Natural killer cell treated with Interleukin-12 subunit alpha and Interleukin-12 subunit beta and Interleukin-15 and Interleukin-18, amount 100 ng/mL, for 72 hours (primary cell): ENCODE data around the gene KLHL3. TPM values are rescaled to one million over a fixed set of nuclear protein-coding genes. Genes with fewer than 3 reads are reported as not detected.

ENCODE experiments used
- ATAC-seq, 2 donors: fragments of 150-1000 bp; cut with Tn5 transposase in 1 of 2; sonication (Bioruptor Pico), chemical (Tn5 transposase) in 1 of 2; 2 replicates each; pipeline ENCODE4 v1.10.0; 2021
- DNase-seq: peaks from one replicate; pipeline ENCODE4 v3.0.0; 2022; ENCODE audit warnings: low spot score
- H3K27ac Mint-ChIP-seq, 2 donors: 1 replicate in 1 of 2; 2 replicates in 1 of 2; pipeline ENCODE4 v1.8.0; 2022; ENCODE audit warnings: mixed read lengths in 2 of 2, mild to moderate bottlenecking in 1 of 2, moderate library complexity in 1 of 2
- H3K27me3 Mint-ChIP-seq, 2 donors: 1 replicate in 1 of 2; 2 replicates in 1 of 2; pipeline ENCODE4 v1.8.0; 2022; ENCODE audit warnings: mixed read lengths in 2 of 2
- H3K36me3 Mint-ChIP-seq: one replicate; pipeline ENCODE4 v1.8.0; 2022; ENCODE audit warnings: mixed read lengths
- H3K4me1 Mint-ChIP-seq, 2 donors: 1 replicate in 1 of 2; 2 replicates in 1 of 2; pipeline ENCODE4 v1.8.0; 2022; ENCODE audit warnings: low read depth in 2 of 2, mixed read lengths in 2 of 2, mild to moderate bottlenecking in 1 of 2
- H3K4me3 Mint-ChIP-seq: one replicate; pipeline ENCODE4 v1.8.0; 2022; ENCODE audit warnings: mixed read lengths
- H3K9me3 Mint-ChIP-seq: 2 replicates; pipeline ENCODE4 v1.8.0; 2022; ENCODE audit warnings: mixed read lengths
- total RNA-seq, 2 donors: library from RNA; stranded (reverse); gene quantifications; one replicate each; pipeline ENCODE4 v1.2.3, GENCODE V29; 2022

Gene KLHL3
- total RNA-seq, 2 donors from 2014 or later = 1.4 to 3.0 TPM

DNA sequence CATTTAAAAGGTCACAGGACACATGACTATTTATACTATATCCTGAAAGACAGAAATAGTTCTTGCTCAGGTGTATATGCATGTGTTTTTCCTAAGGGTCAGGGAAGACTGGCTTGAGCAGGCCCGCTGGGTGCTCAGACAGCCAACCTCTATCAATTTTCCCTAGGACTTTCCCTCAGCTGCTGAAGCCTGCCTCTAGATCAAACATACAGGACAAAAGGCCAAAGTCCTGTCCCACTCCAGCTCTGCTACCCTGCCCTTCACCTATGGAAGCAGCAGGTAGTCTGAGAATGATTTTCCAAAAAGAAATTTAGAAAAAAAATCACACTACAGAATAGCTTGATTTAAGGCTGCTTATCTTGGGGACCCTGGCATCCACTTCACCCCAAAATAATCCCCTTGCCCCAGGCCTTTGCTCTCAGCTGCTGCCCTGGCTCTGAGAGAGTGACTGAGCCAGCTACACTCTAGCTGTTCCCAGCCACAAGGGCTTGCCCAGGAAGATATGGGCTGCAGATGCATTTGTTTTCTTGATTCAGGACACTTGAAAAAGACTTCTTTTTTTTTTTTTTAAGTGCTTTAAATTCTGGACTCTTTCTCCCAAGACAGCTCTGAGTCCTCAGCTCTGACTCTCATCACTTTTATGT lies 42.5 kb downstream of the KLHL3 start:
- Mint-ChIP-seq H3K9me3 (no peaks in the 10 kb centered on the region), H3K4me3 (no peak overlapping the region), H3K27ac (peak overlapping the region in 1 of 2 donors; percentile 34), H3K36me3 (peaks cover 5% of the 10 kb centered on the region), H3K27me3 (no peaks in the 10 kb centered on the region), H3K4me1 (peaks cover 3 to 10% of the 10 kb centered on the region in 2 donors)
- no peak for DNase-seq
- ATAC-seq = no peak

DNA sequence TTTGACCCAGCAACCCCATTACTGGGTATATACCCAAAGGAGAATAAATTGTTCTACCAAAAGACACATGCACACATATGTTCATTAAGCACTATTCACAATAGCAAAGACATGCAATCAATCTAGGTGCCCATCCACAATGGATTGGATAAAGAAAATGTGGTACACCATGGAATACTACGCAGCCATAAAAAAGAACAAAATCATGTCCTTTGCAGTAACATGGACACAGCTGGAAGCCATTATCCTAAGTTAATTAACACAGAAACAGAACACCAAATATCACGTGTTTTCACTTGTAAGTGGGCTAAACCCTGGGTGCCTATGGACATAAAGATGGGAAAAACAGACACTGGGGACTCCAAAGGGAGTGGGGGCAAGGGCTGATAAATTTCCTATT lies 46.6 kb downstream of the KLHL3 start:
- Mint-ChIP-seq H3K4me1 (no peaks in the 10 kb centered on the region), H3K27me3 (no peaks in the 10 kb centered on the region), H3K4me3 (no peak overlapping the region), H3K9me3 (no peaks in the 10 kb centered on the region), H3K36me3 (peaks cover 5% of the 10 kb centered on the region), H3K27ac (no peak overlapping the region)
- no peak for DNase-seq
- ATAC-seq = no peak

- DNase-seq (no peak), ATAC-seq (no peak)
- H3K4me1 Mint-ChIP-seq = no peaks in the 10 kb centered on the region
- H3K9me3 Mint-ChIP-seq = no peaks in the 10 kb centered on the region
- H3K36me3 Mint-ChIP-seq = peaks cover 5% of the 10 kb centered on the region
- H3K27ac Mint-ChIP-seq = no peak overlapping the region
- no peaks in the 10 kb centered on the region for H3K27me3 Mint-ChIP-seq
- H3K4me3 Mint-ChIP-seq = no peak overlapping the region
Measured at GRCh38 chr5:137688210-137688840, 47.6 kb downstream of the KLHL3 start.

- ATAC-seq (no peak), DNase-seq (no peak)
- no peaks in the 10 kb centered on the region for H3K36me3 Mint-ChIP-seq
- H3K27ac Mint-ChIP-seq = no peak overlapping the region
- no peaks in the 10 kb centered on the region for H3K9me3 Mint-ChIP-seq
- H3K27me3 Mint-ChIP-seq = no peaks in the 10 kb centered on the region
- H3K4me1 Mint-ChIP-seq = no peaks in the 10 kb centered on the region
- no peak overlapping the region for H3K4me3 Mint-ChIP-seq
Measured at GRCh38 chr5:137684761-137685160, 51.1 kb downstream of the KLHL3 start.

DNA sequence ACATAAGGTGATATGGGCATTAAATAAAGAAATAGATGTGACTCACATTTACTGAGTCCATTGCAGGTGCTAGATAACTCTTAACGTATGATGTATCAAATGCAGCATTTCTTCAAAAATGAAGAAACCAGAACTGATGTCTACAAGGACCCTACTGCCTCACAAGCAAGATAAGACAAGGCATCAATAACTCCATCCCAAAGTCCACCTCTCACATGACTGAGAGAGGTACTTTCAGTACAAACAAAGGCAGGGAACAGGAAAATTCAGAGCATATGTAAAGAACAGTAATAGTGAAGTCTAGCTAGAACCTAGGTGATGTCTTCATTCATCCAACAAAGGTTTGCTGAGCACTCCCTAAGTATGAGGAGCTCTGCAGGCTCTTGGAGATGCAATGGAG lies 54.7 kb downstream of the KLHL3 start:
- H3K27me3 Mint-ChIP-seq = no peaks in the 10 kb centered on the region
- no peak overlapping the region for H3K4me3 Mint-ChIP-seq
- DNase-seq (no peak), ATAC-seq (no peak)
- H3K36me3 Mint-ChIP-seq = no peaks in the 10 kb centered on the region
- no peak overlapping the region for H3K27ac Mint-ChIP-seq
- H3K9me3 Mint-ChIP-seq = no peaks in the 10 kb centered on the region
- H3K4me1 Mint-ChIP-seq = no peaks in the 10 kb centered on the region

GRCh38 chr5:137679910-137680309 lies 56.0 kb downstream of the KLHL3 start:
- Mint-ChIP-seq H3K4me1 (no peaks in the 10 kb centered on the region), H3K9me3 (no peaks in the 10 kb centered on the region), H3K27ac (no peak overlapping the region), H3K27me3 (no peaks in the 10 kb centered on the region), H3K4me3 (no peak overlapping the region), H3K36me3 (no peaks in the 10 kb centered on the region)
- DNase-seq = no peak
- no peak for ATAC-seq

GRCh38 chr5:137679195-137679594 lies 56.7 kb downstream of the KLHL3 start:
- H3K36me3 Mint-ChIP-seq = no peaks in the 10 kb centered on the region
- no peak overlapping the region for H3K27ac Mint-ChIP-seq

GRCh38 chr5:137672881-137673280 lies 63.0 kb downstream of the KLHL3 start:
- H3K4me3 Mint-ChIP-seq = no peak overlapping the region
- DNase-seq (no peak), ATAC-seq (no peak)
- no peaks in the 10 kb centered on the region for H3K27me3 Mint-ChIP-seq
- H3K4me1 Mint-ChIP-seq = no peaks in the 10 kb centered on the region
- no peak overlapping the region for H3K27ac Mint-ChIP-seq
- no peaks in the 10 kb centered on the region for H3K36me3 Mint-ChIP-seq
- H3K9me3 Mint-ChIP-seq = no peaks in the 10 kb centered on the region

More at GRCh38 chr5:137679195-137679594, 56.7 kb downstream of the KLHL3 start:
- Mint-ChIP-seq H3K27me3 (no peaks in the 10 kb centered on the region), H3K4me3 (no peak overlapping the region), H3K4me1 (no peaks in the 10 kb centered on the region), H3K9me3 (no peaks in the 10 kb centered on the region)
- ATAC-seq (no peak), DNase-seq (no peak)

DNA sequence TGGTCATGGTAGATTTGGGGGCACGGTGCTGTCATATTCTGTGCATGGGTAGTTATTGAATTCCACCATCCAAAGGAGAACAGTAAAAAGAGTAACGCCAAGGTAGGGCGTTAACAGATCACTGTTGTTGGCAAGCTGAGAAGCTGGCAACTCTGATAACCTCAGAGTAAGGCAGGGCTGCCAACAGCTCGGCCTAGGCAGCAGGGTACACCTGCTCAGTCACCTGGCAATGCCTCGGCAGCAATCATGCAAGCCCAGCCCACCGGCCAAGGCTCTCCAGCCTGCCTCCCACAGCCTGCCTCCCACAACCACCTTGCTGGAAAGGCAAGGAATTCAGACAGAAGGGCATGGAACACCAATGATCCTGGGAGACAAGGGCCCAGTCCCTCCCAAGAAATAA lies 63.9 kb downstream of the KLHL3 start:
- no peak for DNase-seq
- Mint-ChIP-seq H3K4me3 (no peak overlapping the region), H3K36me3 (no peaks in the 10 kb centered on the region), H3K27me3 (no peaks in the 10 kb centered on the region), H3K4me1 (no peaks in the 10 kb centered on the region), H3K27ac (no peak overlapping the region), H3K9me3 (no peaks in the 10 kb centered on the region)
- no peak for ATAC-seq

GRCh38 chr5:137669811-137670210 lies 66.1 kb downstream of the KLHL3 start:
- H3K36me3 Mint-ChIP-seq = no peaks in the 10 kb centered on the region
- no peak overlapping the region for H3K4me3 Mint-ChIP-seq
- no peaks in the 10 kb centered on the region for H3K27me3 Mint-ChIP-seq
- no peaks in the 10 kb centered on the region for H3K9me3 Mint-ChIP-seq
- H3K4me1 Mint-ChIP-seq = peaks cover 11 to 14% of the 10 kb centered on the region in 2 donors
- DNase-seq = no peak
- no peak for ATAC-seq
- no peak overlapping the region for H3K27ac Mint-ChIP-seq

- no peak overlapping the region for H3K4me3 Mint-ChIP-seq
- no peaks in the 10 kb centered on the region for H3K9me3 Mint-ChIP-seq
- ATAC-seq (no peak), DNase-seq (no peak)
- H3K4me1 Mint-ChIP-seq = peaks cover 11 to 14% of the 10 kb centered on the region in 2 donors
- H3K27ac Mint-ChIP-seq = no peak overlapping the region
- H3K27me3 Mint-ChIP-seq = no peaks in the 10 kb centered on the region
- H3K36me3 Mint-ChIP-seq = no peaks in the 10 kb centered on the region
Measured at GRCh38 chr5:137668637-137669036, 67.3 kb downstream of the KLHL3 start.

- H3K27ac Mint-ChIP-seq = peak overlapping the region in 1 of 2 donors; percentile 68
- no peaks in the 10 kb centered on the region for H3K36me3 Mint-ChIP-seq
- no peaks in the 10 kb centered on the region for H3K9me3 Mint-ChIP-seq
- DNase-seq (no peak), ATAC-seq (no peak)
- no peak overlapping the region for H3K4me3 Mint-ChIP-seq
- no peaks in the 10 kb centered on the region for H3K27me3 Mint-ChIP-seq
- peaks cover 11 to 14% of the 10 kb centered on the region in 2 donors for H3K4me1 Mint-ChIP-seq
Measured at GRCh38 chr5:137667341-137667740, 68.5 kb downstream of the KLHL3 start.

DNA sequence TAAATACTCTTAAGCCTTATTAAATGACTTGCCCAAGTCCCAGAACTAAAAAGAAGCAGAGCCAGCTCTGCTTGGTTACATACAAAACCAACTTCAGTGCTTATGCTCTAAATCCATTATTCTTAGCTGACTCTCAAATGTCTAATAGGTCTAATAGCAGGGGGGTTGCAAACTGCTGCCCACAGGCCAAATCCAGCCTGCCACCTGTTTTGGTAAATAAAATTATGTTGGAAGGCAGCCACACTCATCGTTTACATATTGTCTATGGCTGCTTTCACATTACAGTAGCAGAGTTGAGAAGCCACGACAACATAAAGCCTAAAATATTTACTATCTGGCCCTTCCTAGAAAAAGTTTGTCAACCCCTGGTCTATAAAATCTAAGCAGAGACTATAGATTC lies 69.0 kb downstream of the KLHL3 start:
- ATAC-seq = no peak
- no peaks in the 10 kb centered on the region for H3K36me3 Mint-ChIP-seq
- peak overlapping the region; percentile 28 to 68 for H3K27ac Mint-ChIP-seq
- peaks cover 11 to 14% of the 10 kb centered on the region in 2 donors for H3K4me1 Mint-ChIP-seq
- peak overlapping the region; percentile 45 for H3K4me3 Mint-ChIP-seq
- no peaks in the 10 kb centered on the region for H3K9me3 Mint-ChIP-seq
- H3K27me3 Mint-ChIP-seq = no peaks in the 10 kb centered on the region
- DNase-seq = no peak

DNA sequence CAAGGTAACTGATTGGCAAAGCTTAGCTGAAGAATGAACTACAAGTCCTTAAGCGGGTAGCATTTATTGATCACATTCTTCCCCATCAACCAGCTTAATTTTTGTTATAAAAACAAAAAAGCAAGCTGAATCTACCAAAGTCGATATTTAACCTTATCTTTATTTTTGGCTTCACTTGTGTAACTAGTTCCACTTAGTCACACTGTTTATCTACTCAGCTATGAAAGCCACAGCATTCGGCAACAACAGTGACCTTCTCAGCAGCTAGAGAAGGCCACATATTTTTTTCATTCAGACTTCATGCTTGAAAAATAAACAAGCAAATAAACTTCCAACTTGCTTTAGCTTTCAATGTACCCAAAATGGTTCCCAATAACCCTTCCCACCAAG lies 69.4 kb downstream of the KLHL3 start:
- peak overlapping the region; percentile 28 to 68 for H3K27ac Mint-ChIP-seq

More for the DNA sequence above, 69.4 kb downstream of the KLHL3 start:
- Mint-ChIP-seq H3K36me3 (no peaks in the 10 kb centered on the region), H3K4me3 (peak overlapping the region; percentile 45), H3K4me1 (peaks cover 11 to 14% of the 10 kb centered on the region in 2 donors), H3K27me3 (no peaks in the 10 kb centered on the region), H3K9me3 (no peaks in the 10 kb centered on the region)
- no peak for DNase-seq
- peak in 1 of 2 donors; percentile 65 for ATAC-seq
